ENCODE data around the gene MS4A7.
"Not testable (repeated sequence)": the region's sequence is repeated elsewhere in the genome, so short reads cannot be mapped to it uniquely, and the experiment has no call there.

GRCh38 chr11:60366262-60366904, 11.9 kb upstream of the MS4A7 start:
- not testable (repeated sequence) for TF ChIP-seq CTCF, POLR2A (IDR thresholded peaks at IDR 0.05)

Data from testis (tissue), 2 donors.